Heart left ventricle (tissue), 16 donors: ENCODE results near the gene SLC39A11. TPM values are rescaled to one million over a fixed set of nuclear protein-coding genes. Genes with fewer than 3 reads are reported as not detected.

Source experiments
- ATAC-seq, 4 donors: fragments of 200-7000 bp; cut with Tn5 transposase; one replicate each; pipeline ENCODE4 v1.9.1; 2020 to 2022; ENCODE audit warnings: moderate library complexity in 4 of 4, mild to moderate bottlenecking in 3 of 4, moderate number of reproducible peaks in 1 of 4
- DNase-seq, 5 donors: peaks; one replicate each; pipeline ENCODE4 v3.0.0-alpha.2; 2020
- H3K27ac ChIP-seq, 12 donors: fragments of 200-600 bp; sonication (generic) in 4 of 12; one replicate each; pipeline versions ENCODE4 v1.5.0 to v1.8.0; 2016 to 2022; ENCODE audit warnings: mild to moderate bottlenecking in 2 of 12
- H3K27me3 ChIP-seq, 9 donors: fragments of 200-600 bp; sonication (generic) in 2 of 9; one replicate each; pipeline versions ENCODE4 v1.5.1 to v1.8.0; 2016 to 2022; ENCODE audit warnings: mild to moderate bottlenecking in 3 of 9
- H3K36me3 ChIP-seq, 9 donors: fragments of 200-600 bp; sonication (generic) in 2 of 9; one replicate each; pipeline versions ENCODE4 v1.5.0 to v1.8.0; 2018 to 2022; ENCODE audit warnings: mild to moderate bottlenecking in 2 of 9
- H3K4me1 ChIP-seq, 12 donors: fragments of 200-600 bp; sonication (generic) in 4 of 12; one replicate each; pipeline versions ENCODE4 v1.5.0 to v1.8.0; 2016 to 2022; ENCODE audit warnings: mild to moderate bottlenecking in 3 of 12
- H3K4me3 ChIP-seq, 12 donors: fragments of 200-600 bp; sonication (generic) in 4 of 12; one replicate each; pipeline versions ENCODE4 v1.5.0 to v1.8.0; 2017 to 2022; ENCODE audit warnings: mild to moderate bottlenecking in 9 of 12, moderate library complexity in 4 of 12
- H3K9me3 ChIP-seq, 12 donors: fragments of 200-600 bp; sonication (generic) in 4 of 12; one replicate each; pipeline versions ENCODE4 v1.5.0 to v1.8.0; 2016 to 2022; ENCODE audit warnings: mild to moderate bottlenecking in 1 of 12
- CTCF ChIP-seq, 12 donors: fragments of 200-600 bp; sonication (generic) in 4 of 12; IDR thresholded peaks; one replicate each; pipeline versions ENCODE4 v1.5.0 to v1.8.0; 2018 to 2022; ENCODE audit warnings: antibody characterized with exemption in 12 of 12, mild to moderate bottlenecking in 5 of 12
- POLR2A ChIP-seq, 2 donors: fragments of 450-650 bp; IDR thresholded peaks; one replicate each; pipeline ENCODE4 v1.6.1; 2017; ENCODE audit warnings: antibody characterized with exemption in 2 of 2, mild to moderate bottlenecking in 2 of 2, moderate library complexity in 2 of 2
- WGBS, 4 donors: extraction: QIAGEN DNeasy Blood & Tissue Kit in 2 of 4; methylation state at CpG; one replicate each; pipeline versions ENCODE4 v1.1.5 to v1.1.7; 2013 to 2018; 5-methylcytosine and 5-hydroxymethylcytosine counted together
- intact Hi-C, 10 donors: fragments of 100-400 bp; cut with DNase I; formaldehyde crosslinking; loops; one replicate each; pipeline versions ENCODE4 v1.11.1 to v1.14.2; 2022
- polyA plus RNA-seq, 2 donors: library from polyadenylated mRNA; stranded (reverse); fragments of 200-250 nt; gene quantifications; one replicate each; pipeline ENCODE4 v1.2.3, GENCODE V29; 2013
- total RNA-seq, 9 donors: library from RNA; depleted of rRNA in 2 of 9; stranded (reverse); fragments of >200 nt in 2 of 9; fragmentation: NEBNext Ultra II Directional in 3 of 9; extraction: Animal tissue kit (Norgen Biotek cat#: 25700) in 3 of 9; gene quantifications; one replicate each; pipeline versions ENCODE4 v1.1.0 to v1.2.4, GENCODE V29; 2016 to 2023
- donor health status: ischemic (EF 13 %, LVEDD 7.1; RV severe dilation, severe dysfunction).
- donor health status: healthy with polysubstance abuse.
- donor health status: DM: no; HTN: yes; CAD: no.
- donor health status: DM: no; HTN: no; CAD: no.
- donor health status: ischemic (EF 25% LVEDD 6.9; RV normal size, moderate dysfunction).
- donor health status: ischemic (EF 25% LVEDD 5.7; RV mildly dilated, moderate dysfunction).
- donor health status: healthy.
- donor health status: DM: yes; HTN: yes; CAD: no.
- donor health status: ischemic (EF 35%, LVEDD 5.7; RV mildly dilated, moderate dysfunction).
- donor health status: nonischemic (EF 11% LVEDD 7.7; RV severe dilation, severe dysfunction).
- donor health status: DM: yes; HTN: yes; CAD: no.
- donor health status: PGD.
- donor health status: ischemic (EF 29% LVEDD 5.4; RV normal size, mild dysfunction).
- donor health status: nonischemic (EF 23%, LVEDD 6.1; RV moderate dilation, normal function).

The SLC39A11 gene
- total and polyA plus RNA-seq, 11 donors: 2.5 to 23.3 (median 8.4) TPM

- DNase-seq (no peak), ATAC-seq (no peak)
- Histone ChIP-seq H3K9me3 (no peaks in the 10 kb centered on the region), H3K4me1 (no peaks in the 10 kb centered on the region), H3K27ac (no peak overlapping the region), H3K27me3 (no peaks in the 10 kb centered on the region), H3K4me3 (no peak overlapping the region), H3K36me3 (no peaks in the 10 kb centered on the region)
- no peak for TF ChIP-seq POLR2A (IDR thresholded peaks at IDR 0.05)
- no peak for TF ChIP-seq CTCF (IDR thresholded peaks at IDR 0.05)
- WGBS, 4 donors: 95 to 99% (median 96%) methylated on average over 2 of the region's 2 CpGs
- intact Hi-C loops: no loop called here
These were observed 100.8 kb downstream of the SLC39A11 start for GRCh38 chr17:72991651-72992050.

- no peak overlapping the region for H3K4me3 ChIP-seq
- H3K27me3 ChIP-seq: no peaks in the 10 kb centered on the region
- H3K36me3 ChIP-seq: no peaks in the 10 kb centered on the region
- TF ChIP-seq CTCF (IDR thresholded peaks at IDR 0.05) (no peak), POLR2A (IDR thresholded peaks at IDR 0.05) (no peak)
- ATAC-seq (no peak), DNase-seq (no peak)
- WGBS, 4 donors: 76 to 85% (median 80%) methylated on average over 6 of the region's 6 CpGs
- no peaks in the 10 kb centered on the region for H3K9me3 ChIP-seq
- intact Hi-C loops: loop anchor here in 9 of 10 donors (5.0 to 10.0 kb wide), 6 partner anchors 103 to 264 kb away; partner anchors contain the start of gene SLC39A11 (in 2 of the 9)
- no peak overlapping the region for H3K27ac ChIP-seq
- peaks cover 0 to 6% (median 0%) of the 10 kb centered on the region in 12 donors for H3K4me1 ChIP-seq
These were observed 103.3 kb downstream of the SLC39A11 start for GRCh38 chr17:72989074-72989610.

GRCh38 chr17:72988451-72988850 is 104.0 kb downstream of the SLC39A11 start:
- DNase-seq (no peak), ATAC-seq (no peak)
- no peak overlapping the region for H3K27ac ChIP-seq
- WGBS, 4 donors: 95 to 96% (median 96%) methylated on average over 5 of the region's 5 CpGs
- no peaks in the 10 kb centered on the region for H3K27me3 ChIP-seq
- H3K9me3 ChIP-seq: no peaks in the 10 kb centered on the region
- intact Hi-C loops: loop anchor here in 9 of 10 donors (5.0 to 10.0 kb wide), 6 partner anchors 104 to 264 kb away; partner anchors contain the start of gene SLC39A11 (in 2 of the 9)
- H3K36me3 ChIP-seq: no peaks in the 10 kb centered on the region
- no peak overlapping the region for H3K4me3 ChIP-seq
- peaks cover 0 to 6% (median 0%) of the 10 kb centered on the region in 12 donors for H3K4me1 ChIP-seq
- TF ChIP-seq POLR2A (IDR thresholded peaks at IDR 0.05) (no peak), CTCF (IDR thresholded peaks at IDR 0.05) (no peak)

GRCh38 chr17:72987166-72987565 is 105.3 kb downstream of the SLC39A11 start:
- H3K9me3 ChIP-seq: no peaks in the 10 kb centered on the region
- no peaks in the 10 kb centered on the region for H3K36me3 ChIP-seq
- H3K4me1 ChIP-seq: peaks cover 0 to 6% (median 0%) of the 10 kb centered on the region in 12 donors
- WGBS, 4 donors: 93 to 100% (median 96%) methylated on average over 1 of the region's 1 CpG
- TF ChIP-seq CTCF (IDR thresholded peaks at IDR 0.05) (no peak), POLR2A (IDR thresholded peaks at IDR 0.05) (no peak)
- no peak overlapping the region for H3K4me3 ChIP-seq
- H3K27ac ChIP-seq: no peak overlapping the region
- DNase-seq (no peak), ATAC-seq (no peak)
- H3K27me3 ChIP-seq: no peaks in the 10 kb centered on the region
- intact Hi-C loops: loop anchor here (2.0 to 10.0 kb wide), 7 partner anchors 105 to 262 kb away; partner anchors contain the start of gene SLC39A11 (in 2 of the 10)
